Peyer's patch (tissue), 4 donors: ENCODE measurements around the gene SHC3. TPM values are rescaled to one million over a fixed set of nuclear protein-coding genes. Genes with fewer than 3 reads are reported as not detected.

Experiments used
- DNase-seq, 3 donors: peaks; one replicate each; pipeline ENCODE4 v3.0.0-alpha.2; 2017 to 2019
- H3K27ac ChIP-seq, 4 donors: fragments of 200-600 bp; sonication (generic); one replicate each; pipeline ENCODE4 v1.5.1; 2016 to 2019
- H3K27me3 ChIP-seq, 2 donors: fragments of 200-600 bp; sonication (generic); one replicate each; pipeline ENCODE4 v1.5.1; 2019
- H3K36me3 ChIP-seq, 3 donors: fragments of 200-600 bp; sonication (generic); one replicate each; pipeline ENCODE4 v1.5.1; 2016 to 2019
- H3K4me1 ChIP-seq, 4 donors: fragments of 200-600 bp; sonication (generic); one replicate each; pipeline ENCODE4 v1.5.1; 2016 to 2019
- H3K4me3 ChIP-seq, 4 donors: fragments of 200-600 bp; sonication (generic); 1 replicate in 3 of 4; 2 replicates in 1 of 4; pipeline ENCODE4 v1.5.1; 2016 to 2019; ENCODE audit warnings: mild to moderate bottlenecking in 1 of 4
- H3K9me3 ChIP-seq, 4 donors: fragments of 200-600 bp; sonication (generic); one replicate each; pipeline ENCODE4 v1.5.1; 2016 to 2019; ENCODE audit warnings: mild to moderate bottlenecking in 1 of 4
- POLR2A ChIP-seq, 2 donors: fragments of 450-650 bp; IDR thresholded peaks; one replicate each; pipeline ENCODE4 v1.5.1; 2017; ENCODE audit warnings: antibody characterized with exemption in 2 of 2, mild to moderate bottlenecking in 2 of 2, moderate library complexity in 2 of 2
- total RNA-seq, 4 donors: library from RNA; depleted of rRNA; stranded (reverse); fragments of >200 nt; gene quantifications; one replicate each; pipeline ENCODE4 v1.1.0, GENCODE V29; 2016
- TF ChIP-seq, protein P1 (sequence below), 6 experiments: fragments of 450-650 bp in 4 of 6; fragments of 200-600 bp in 2 of 6; sonication (generic) in 1 of 6; IDR thresholded peaks; one replicate each; pipeline ENCODE4 v1.5.1; 2017 to 2019; ENCODE audit warnings: antibody characterized with exemption in 6 of 6, mild to moderate bottlenecking in 3 of 6, moderate library complexity in 1 of 6

Gene SHC3
- total RNA-seq, 4 donors from 2014 or later = 0.88 to 5.0 (median 2.2) TPM

DNA sequence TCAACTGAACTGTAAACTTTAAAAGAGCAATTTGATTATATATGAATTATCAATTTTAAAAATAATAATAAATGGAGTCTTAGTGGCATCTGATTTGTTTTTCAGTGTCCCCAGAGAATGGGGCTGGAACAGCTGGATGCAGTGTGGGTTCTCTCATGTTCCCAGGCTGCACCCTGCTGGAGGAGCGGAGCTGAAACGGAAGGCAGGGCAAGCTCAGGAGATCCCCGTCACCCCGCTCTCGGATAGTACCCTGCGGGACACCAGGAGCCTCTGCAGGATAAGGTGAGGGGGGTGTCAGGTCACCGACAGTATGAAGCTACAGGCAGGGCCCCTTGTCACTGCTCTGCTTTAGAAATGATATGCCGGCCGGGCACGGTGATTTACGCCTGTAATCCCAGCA is 130.0 kb downstream of the SHC3 start:
- H3K27ac ChIP-seq = no peak overlapping the region
- H3K4me3 ChIP-seq = no peak overlapping the region
- no peaks in the 10 kb centered on the region for H3K27me3 ChIP-seq
- no peaks in the 10 kb centered on the region for H3K4me1 ChIP-seq
- no peak for DNase-seq
- TF ChIP-seq POLR2A (IDR thresholded peaks at IDR 0.05) = no peak
- no peaks in the 10 kb centered on the region for H3K36me3 ChIP-seq
- H3K9me3 ChIP-seq = no peaks in the 10 kb centered on the region

DNA sequence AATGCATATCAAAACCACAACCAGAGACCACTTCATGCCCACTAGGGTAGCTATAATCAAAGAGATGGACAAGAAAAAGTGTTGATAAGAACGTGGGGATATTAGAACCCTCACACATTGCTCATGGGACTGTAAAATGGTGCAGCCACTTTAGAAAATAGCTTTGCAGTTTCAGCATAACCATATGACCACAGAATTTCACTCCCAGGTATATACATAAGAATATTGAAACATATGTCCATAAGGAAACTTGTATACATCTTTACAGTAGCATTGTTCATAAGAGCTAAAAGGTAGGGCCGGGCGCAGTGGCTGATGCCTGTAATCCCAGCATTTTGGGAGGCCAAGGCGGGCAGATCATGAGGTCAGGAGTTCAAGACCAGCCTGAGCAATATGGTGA is 131.0 kb downstream of the SHC3 start:
- TF ChIP-seq, protein P1, sequence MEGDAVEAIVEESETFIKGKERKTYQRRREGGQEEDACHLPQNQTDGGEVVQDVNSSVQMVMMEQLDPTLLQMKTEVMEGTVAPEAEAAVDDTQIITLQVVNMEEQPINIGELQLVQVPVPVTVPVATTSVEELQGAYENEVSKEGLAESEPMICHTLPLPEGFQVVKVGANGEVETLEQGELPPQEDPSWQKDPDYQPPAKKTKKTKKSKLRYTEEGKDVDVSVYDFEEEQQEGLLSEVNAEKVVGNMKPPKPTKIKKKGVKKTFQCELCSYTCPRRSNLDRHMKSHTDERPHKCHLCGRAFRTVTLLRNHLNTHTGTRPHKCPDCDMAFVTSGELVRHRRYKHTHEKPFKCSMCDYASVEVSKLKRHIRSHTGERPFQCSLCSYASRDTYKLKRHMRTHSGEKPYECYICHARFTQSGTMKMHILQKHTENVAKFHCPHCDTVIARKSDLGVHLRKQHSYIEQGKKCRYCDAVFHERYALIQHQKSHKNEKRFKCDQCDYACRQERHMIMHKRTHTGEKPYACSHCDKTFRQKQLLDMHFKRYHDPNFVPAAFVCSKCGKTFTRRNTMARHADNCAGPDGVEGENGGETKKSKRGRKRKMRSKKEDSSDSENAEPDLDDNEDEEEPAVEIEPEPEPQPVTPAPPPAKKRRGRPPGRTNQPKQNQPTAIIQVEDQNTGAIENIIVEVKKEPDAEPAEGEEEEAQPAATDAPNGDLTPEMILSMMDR (IDR thresholded peaks at IDR 0.05) = no peak
- no peak for TF ChIP-seq POLR2A (IDR thresholded peaks at IDR 0.05)
- Histone ChIP-seq H3K9me3 (no peaks in the 10 kb centered on the region), H3K36me3 (no peaks in the 10 kb centered on the region), H3K4me1 (no peaks in the 10 kb centered on the region), H3K27me3 (no peaks in the 10 kb centered on the region), H3K27ac (no peak overlapping the region), H3K4me3 (no peak overlapping the region)
- DNase-seq = no peak

DNA sequence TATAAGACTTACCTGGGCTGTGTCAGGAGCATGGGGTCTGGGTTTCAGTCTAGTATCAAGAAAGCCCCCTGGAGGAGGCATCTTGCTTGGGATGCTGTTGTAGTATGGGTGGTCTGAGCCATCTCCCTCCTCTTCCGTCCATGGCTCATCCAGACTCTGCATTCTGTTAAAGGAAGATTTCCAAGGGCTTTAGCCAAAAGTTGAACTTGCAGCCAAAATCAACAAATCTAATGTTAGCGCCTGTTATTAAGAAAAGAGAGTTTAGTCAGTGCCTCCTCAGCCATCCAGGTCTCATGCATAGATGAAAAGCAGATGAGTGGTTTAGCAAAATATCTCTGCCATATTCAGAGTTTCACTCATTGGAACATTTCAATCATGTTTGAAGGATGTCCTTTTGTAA is 131.8 kb downstream of the SHC3 start:
- Histone ChIP-seq H3K4me1 (no peaks in the 10 kb centered on the region), H3K27ac (no peak overlapping the region), H3K4me3 (no peak overlapping the region), H3K27me3 (no peaks in the 10 kb centered on the region), H3K36me3 (no peaks in the 10 kb centered on the region), H3K9me3 (no peaks in the 10 kb centered on the region)
- TF ChIP-seq, protein P1 (IDR thresholded peaks at IDR 0.05) = no peak
- TF ChIP-seq POLR2A (IDR thresholded peaks at IDR 0.05) = no peak
- no peak for DNase-seq

DNA sequence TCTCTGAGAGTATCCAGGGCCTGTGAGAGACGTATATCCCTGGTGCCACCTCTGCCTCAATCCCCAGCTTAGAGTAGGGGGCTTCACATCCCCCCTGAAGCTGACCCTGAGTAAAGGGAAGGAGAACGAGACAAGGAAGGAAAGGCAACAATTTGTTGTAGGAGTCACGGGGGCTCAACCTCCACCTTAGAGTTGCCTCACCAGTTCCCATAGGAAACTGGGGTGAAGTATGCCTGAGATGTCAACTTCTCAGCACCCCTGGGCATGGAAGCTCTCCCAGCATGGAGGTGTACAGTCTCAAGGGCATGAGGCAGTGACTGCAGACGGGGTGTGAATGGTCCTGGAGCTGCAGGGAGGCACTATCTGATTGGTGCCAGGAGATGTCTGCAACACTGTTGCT is 133.7 kb downstream of the SHC3 start:
- DNase-seq = no peak
- Histone ChIP-seq H3K9me3 (no peaks in the 10 kb centered on the region), H3K27me3 (no peaks in the 10 kb centered on the region), H3K4me1 (no peaks in the 10 kb centered on the region), H3K27ac (no peak overlapping the region), H3K36me3 (no peaks in the 10 kb centered on the region), H3K4me3 (no peak overlapping the region)
- TF ChIP-seq, protein P1 (IDR thresholded peaks at IDR 0.05) = no peak
- no peak for TF ChIP-seq POLR2A (IDR thresholded peaks at IDR 0.05)

DNA sequence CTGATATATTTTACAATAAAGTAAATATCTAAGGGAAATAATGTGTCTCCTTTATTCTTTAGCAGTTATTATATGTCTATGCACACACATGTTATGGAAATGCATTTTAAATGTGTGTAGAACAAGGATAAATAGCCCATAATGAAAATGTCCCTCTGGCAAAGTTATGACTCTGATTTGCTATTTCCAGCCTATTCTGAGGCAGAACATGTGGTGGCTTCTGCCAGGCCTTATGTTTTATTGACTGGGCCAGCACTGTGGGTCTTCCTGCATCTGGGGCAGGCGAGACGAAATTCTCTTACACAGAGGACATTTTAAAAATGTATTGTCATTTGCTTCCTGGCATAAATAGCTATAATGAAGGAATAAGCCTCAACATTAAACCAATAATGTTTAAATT is 134.5 kb downstream of the SHC3 start:
- Histone ChIP-seq H3K27ac (no peak overlapping the region), H3K9me3 (no peaks in the 10 kb centered on the region), H3K4me1 (no peaks in the 10 kb centered on the region), H3K36me3 (no peaks in the 10 kb centered on the region), H3K27me3 (no peaks in the 10 kb centered on the region), H3K4me3 (no peak overlapping the region)
- no peak for DNase-seq
- TF ChIP-seq POLR2A (IDR thresholded peaks at IDR 0.05) = no peak
- TF ChIP-seq, protein P1 (IDR thresholded peaks at IDR 0.05) = no peak

DNA sequence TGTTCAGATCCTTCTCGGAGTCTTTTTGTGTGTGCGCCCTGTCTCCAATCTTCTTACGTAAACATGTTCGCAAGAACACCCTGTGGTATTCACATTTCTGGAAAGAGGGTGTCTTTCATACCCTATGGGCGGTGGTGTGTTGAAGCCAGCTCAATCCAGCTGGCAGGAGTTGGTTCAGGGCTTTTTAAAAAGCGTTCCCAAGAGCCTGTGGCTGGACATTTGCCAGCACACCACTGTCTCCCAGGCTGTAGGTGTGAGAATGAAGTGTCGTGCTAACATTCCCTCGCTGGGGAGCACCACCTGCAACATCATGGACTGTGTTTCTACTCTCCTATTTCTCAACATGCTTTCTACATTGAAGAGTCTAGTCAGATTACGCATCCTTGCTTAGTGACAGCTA is 135.6 kb downstream of the SHC3 start:
- DNase-seq = no peak
- no peaks in the 10 kb centered on the region for H3K36me3 ChIP-seq
- H3K4me1 ChIP-seq = no peaks in the 10 kb centered on the region
- H3K27me3 ChIP-seq = no peaks in the 10 kb centered on the region
- no peak for TF ChIP-seq POLR2A (IDR thresholded peaks at IDR 0.05)
- H3K27ac ChIP-seq = no peak overlapping the region
- no peak overlapping the region for H3K4me3 ChIP-seq
- no peaks in the 10 kb centered on the region for H3K9me3 ChIP-seq

DNA sequence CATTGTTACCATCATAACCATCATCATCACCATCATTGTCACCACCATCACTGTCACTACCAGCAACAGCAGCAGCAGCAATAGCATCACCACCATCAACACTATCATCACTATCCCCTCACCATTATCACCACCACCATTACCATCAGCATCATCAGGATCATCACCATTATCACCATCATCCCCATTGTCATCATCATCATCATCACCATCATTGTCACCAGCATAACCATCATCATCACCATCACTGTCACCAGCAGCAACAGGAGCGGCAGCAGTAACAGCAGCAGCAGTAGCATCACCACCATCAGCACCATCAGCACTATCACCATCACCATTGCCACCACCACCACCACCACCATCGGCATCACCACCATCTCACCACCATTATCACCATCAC is 139.0 kb downstream of the SHC3 start:
- Histone ChIP-seq H3K9me3 (no peaks in the 10 kb centered on the region), H3K36me3 (no peaks in the 10 kb centered on the region), H3K4me3 (no peak overlapping the region), H3K4me1 (no peaks in the 10 kb centered on the region), H3K27me3 (no peaks in the 10 kb centered on the region), H3K27ac (no peak overlapping the region)
- DNase-seq = no peak
- TF ChIP-seq, protein P1 (IDR thresholded peaks at IDR 0.05) = no peak
- no peak for TF ChIP-seq POLR2A (IDR thresholded peaks at IDR 0.05)
